Umbilical cord (tissue), 2 donors: ENCODE results near the gene FZD10. TPM values are rescaled to one million over a fixed set of nuclear protein-coding genes. Genes with fewer than 3 reads are reported as not detected.

Experiments
- DNase-seq: peaks from one replicate; pipeline ENCODE4 v3.0.0-alpha.2; 2015; ENCODE audit warnings: low spot score
- total RNA-seq: library from RNA; depleted of rRNA; stranded (reverse); fragments of >200 nt; gene quantifications from one replicate; pipeline ENCODE4 v1.2.3, GENCODE V29; 2014; ENCODE audit warnings: low replicate concordance; ENCODE audit not compliant: insufficient read depth

FZD10 gene, protein sequence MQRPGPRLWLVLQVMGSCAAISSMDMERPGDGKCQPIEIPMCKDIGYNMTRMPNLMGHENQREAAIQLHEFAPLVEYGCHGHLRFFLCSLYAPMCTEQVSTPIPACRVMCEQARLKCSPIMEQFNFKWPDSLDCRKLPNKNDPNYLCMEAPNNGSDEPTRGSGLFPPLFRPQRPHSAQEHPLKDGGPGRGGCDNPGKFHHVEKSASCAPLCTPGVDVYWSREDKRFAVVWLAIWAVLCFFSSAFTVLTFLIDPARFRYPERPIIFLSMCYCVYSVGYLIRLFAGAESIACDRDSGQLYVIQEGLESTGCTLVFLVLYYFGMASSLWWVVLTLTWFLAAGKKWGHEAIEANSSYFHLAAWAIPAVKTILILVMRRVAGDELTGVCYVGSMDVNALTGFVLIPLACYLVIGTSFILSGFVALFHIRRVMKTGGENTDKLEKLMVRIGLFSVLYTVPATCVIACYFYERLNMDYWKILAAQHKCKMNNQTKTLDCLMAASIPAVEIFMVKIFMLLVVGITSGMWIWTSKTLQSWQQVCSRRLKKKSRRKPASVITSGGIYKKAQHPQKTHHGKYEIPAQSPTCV
- total RNA-seq = 1.7 TPM

DNA sequence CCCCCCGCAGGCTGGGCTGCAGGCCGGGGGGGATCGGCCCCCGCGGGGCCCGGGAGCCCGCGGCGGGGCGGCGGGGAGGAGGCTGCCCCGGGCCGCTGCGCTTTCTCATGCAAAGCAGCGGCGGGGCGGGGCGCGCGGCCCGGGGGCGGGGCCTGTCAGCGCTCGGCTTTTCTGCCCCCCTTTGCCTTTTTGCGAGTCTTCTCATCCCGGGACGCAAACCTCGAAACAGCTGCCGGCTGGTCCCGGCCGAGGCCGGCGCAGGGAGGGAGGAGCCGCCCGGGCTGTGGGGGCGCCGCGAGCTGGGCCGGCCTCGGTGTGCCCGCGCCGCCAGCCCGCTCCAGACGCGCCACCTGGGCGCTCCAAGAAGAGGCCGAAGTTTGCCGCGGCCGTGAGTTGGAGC is at the start of gene FZD10:
TSS of gene FZD10 (plus strand) at position 198 of the 400 bp plus-strand sequence. CDS start 479 bp downstream, outside the sequence.
- peak; percentile 64 for DNase-seq

DNA sequence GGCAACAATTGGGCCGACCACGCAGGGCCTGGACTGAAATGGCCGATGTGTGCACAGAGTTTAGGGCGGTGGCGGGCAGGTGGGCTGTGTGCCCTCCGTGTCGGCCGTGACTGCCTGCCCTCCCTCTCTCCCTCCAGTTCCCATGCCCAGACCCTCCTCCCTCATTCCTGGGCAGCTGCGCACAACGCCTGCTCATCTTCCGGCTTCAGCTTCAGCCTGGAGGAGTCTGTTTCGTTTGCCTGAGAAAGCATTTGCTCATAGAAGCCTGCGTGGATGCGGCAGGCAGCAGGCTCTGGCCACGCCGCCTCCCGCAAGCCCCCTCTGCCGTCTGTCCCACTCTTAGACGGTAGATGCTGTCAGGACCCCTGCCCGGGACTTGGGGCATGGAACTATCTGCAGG is 47.3 kb upstream of the FZD10 start:
- no peak for DNase-seq

DNA sequence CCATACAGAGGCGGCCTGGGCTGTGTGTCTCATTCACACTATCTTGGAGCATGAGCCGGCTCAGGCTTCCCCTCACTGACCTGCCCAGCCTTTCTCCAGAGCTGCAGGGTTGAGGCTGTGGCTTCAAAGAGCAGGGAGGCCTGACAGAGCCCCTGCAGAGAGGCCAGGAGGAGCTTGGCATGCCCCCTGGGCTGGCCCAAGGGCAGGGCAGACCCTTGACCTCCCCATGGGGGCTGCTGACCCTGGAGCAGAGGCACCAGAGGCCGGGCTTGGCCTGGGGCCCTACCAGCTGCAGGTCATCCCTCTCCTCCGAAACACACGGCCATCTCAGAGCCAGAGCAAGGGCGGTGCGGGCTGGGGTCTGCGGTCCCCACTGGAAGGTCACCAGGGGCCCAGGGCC is 46.6 kb upstream of the FZD10 start:
- no peak for DNase-seq

DNA sequence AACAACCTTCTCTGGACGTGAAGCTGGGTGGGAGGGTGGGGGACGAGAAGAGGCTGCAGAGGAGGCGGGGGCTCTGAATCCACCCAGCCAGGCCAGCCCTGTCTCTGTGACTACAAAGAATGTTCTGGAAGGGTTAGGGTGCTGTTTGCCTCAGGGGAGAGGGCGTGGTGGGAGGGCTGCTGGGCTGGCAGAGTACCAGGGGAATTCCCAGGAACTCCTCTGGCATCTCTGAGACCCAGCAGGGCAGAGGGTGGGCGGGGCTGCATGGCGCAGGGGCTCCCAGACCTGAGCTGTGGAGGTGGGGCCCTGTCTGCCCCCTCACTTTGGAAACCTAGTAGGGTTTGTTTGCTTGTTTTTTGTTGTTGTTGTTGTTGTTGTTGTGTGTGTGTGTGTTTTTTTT is 45.5 kb upstream of the FZD10 start:
- DNase-seq = no peak

DNA sequence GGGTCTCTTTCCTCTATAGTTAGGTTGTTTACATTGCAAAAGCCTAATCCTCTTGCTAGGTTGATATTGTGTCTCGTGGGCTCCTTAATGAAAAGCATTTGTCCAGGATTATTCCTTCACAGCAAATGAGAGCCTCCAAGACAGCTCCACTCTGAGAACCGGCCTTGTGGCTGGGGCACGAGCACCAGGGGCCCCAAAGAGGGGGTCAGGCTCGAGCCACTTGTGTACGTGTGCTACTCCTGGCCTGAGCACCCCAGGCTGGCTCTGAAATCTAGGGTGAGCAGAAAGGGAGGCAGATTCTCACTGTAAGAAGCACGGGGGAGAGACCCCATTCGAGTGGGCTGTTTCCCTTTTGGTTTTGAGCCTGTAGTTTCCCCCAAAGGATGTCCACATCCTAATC is 45.0 kb upstream of the FZD10 start:
- no peak for DNase-seq

DNA sequence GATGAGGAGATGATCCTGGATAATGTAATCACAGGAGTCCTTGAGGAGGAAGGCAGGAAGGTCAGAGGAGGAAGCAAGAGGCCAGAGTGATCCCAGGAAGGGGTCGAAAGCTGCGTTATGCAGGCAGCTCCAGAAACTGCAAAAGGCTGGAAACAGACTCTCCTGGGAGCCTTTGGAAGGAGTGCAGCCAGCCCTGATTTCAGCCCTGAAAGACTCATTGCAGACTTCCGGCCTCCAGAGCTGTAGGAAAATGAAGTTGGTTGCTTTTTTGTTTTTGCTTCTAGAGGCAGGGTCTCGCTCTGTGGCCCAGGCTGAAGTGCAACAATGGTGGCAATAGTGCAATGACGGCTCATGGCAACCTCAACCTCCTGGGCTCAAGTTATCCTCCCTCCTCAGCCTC is 44.6 kb upstream of the FZD10 start:
- DNase-seq = no peak

DNA sequence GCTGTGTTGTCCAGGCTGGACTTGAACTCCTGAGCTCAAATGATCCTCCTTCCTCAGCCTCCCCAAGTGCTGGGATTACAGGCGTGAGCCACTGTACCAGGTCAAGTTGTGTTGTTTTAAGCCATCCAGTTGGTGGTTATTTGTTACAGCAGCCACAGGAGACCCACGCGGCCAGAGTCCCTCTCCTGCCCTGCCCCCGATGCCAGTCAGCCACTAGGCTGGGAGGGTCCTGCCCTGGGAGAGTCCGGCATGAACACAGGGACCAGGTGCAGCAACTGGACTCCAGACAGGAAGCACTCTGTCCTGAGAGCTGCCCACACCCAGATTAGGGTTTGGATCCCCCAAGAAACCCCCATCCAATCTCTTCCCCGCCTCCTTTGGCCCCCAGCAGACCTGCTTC is 44.1 kb upstream of the FZD10 start:
- DNase-seq = no peak

DNA sequence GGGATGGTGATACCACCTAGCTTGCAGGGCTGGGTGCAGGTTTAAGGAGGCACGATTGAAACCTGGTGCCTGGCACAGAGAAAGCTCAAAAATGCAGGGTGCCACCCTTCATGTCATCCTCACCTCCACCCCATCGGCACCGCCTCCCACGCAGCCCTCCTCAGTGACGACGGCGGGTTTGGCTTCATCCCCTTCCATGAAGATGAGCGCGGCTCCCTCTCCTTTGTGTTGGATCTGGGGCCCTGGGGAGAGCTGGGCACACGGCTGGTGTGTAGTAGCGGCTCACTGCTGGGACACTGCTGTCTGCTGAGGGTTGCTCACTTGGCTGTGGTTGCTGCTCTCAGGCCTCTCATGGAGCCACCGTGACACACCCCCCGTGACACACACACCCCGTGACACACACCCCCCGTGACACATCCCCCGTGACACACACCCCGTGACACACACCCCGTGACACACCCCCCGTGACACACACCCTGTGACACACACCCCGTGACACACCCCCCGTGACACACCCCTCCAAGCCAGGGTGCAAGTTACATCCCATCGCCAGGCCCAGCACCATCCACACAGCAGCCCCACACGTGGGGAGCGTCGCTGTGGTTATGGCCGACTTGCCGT is 42.9 kb upstream of the FZD10 start:
- no peak for DNase-seq

DNA sequence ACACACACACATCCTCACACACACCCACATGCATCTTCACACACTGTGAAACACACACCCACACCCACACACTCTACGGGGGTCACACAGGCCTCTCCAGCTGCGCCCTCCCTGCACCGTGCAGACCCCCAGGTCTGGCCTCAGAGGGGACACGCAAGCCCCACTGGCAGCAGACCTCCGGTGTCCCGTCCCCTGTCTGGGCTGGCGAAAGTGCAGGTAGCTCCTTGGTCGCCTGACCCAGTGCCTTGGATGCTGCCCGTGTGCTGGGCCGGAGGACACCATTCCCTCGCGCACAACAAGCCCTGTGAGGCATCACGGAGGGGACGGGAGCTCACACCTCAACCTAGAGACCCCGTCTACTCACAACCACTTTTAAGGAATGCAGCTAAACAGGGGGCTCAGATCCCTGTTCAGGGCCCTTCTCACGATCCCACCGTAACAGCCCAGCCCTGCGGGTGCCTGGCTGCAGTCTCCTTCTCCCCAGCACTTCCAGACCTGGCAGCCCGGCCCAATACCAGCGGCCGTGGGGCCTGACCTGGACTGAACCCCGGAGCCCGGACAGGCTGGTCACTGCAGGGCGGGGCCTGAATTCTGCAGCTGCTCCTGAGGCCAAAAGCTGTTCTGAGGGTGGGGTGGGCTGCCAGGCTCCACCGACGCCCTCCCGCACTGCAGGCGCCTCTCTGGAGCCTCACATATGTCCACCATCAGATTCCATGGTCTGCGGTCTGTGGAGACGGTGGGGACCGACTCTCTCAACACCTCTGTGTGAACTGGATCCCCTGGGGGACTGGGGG is 42.1 kb upstream of the FZD10 start:
- DNase-seq = no peak

DNA sequence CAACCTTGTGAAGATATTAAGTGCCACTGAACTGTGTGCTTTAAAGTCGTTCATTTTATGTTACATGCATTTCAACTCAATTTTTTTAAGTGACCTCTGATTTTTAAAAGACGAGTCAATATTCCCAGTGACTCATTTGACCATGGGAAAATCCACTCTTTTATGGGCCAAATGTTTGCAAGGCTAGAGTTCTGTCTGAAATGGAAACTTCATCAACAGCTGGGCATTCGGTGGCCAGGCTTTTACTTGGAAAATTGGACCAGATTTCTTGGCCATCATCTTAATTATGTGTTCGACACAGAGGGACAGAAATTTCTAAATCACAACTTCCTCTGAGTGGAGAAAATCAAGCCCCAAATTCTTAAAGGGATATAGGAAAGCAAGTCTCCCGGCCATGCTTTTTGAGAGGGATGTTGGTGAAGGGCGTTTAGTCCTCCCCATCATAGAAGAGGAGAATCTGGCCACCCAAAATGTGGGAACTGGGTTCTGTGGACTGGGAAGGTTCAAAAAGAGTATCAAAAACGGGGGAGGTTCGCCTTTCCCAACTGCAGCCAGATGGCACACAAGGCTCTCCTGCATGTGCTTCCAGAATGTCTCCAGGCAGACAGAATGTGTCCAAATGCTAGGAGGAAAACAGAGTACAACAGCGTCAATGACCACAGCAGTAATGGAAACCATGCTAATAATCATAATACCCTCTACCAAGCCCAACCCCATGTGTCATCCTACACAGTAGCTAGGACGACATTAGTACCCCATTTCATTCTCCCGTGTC is 40.9 kb upstream of the FZD10 start:
- DNase-seq = no peak

DNA sequence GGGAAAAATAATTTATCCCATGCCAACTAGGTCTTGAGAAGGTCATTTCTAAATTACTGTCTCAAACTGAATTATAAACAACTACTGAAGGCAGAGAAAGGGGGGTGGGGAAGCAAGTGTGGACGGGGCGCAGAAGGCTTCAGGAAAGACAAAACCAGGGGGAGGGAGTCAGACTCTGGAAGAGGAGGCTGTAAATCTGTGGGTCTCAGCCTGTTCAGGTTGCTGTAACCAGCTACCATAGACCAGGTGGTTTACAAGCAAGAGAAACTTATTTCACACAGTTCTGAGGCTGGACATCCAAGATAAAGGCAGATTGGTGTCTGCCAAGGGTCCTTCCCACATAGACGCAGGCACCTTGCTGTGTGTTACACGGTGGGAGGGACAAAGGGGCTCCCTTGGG is 39.9 kb upstream of the FZD10 start:
- DNase-seq = no peak

DNA sequence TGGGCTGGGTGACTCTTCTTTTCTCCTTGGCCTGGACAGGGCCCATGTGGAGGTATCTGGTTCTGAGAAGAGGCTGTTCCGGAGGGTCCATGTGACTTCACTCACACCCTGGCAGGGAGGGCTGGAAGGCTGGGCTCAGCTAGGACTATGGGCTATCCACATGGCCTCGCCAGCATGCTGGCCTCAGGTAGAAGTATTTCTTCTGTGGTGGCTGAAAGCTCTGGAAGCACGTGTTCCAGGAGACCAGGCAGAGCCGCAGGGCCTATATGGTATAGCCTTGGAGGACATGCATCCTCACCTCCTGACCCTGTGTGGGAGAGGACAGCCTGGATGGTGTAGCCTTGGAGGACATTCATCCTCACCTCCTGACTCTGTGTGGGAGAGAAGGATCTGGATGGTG is 38.2 kb upstream of the FZD10 start:
- no peak for DNase-seq

DNA sequence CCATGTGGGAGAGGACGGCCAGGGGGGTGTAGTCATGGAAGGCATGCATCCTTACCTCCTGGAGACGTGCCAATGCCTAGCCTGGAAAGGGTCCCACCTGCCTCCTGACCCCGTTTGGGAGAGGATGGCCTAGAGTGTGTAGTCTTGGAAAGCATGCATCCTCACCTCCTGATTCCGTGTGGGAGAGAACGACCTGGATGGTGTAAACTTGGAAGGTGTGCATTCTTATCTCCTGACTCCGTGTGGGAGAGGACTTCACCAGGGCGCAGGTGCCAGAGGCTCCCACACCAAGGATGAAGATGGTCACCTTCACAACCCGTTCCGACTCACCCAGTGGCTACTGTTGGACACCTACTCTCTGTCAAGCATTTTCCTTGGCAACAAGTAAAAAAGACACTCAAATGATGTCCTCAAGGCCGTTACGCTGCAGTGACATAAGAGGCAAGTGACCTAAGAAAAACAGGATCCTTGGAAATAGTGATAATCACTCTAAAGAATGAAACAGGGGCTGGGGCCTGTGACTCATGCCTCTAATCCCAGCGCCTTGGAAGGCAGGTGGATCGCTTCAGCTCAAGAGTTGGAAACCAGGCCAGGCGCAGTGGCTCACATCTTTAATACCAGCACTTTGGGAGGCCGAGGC is 37.5 kb upstream of the FZD10 start:
- no peak for DNase-seq

DNA sequence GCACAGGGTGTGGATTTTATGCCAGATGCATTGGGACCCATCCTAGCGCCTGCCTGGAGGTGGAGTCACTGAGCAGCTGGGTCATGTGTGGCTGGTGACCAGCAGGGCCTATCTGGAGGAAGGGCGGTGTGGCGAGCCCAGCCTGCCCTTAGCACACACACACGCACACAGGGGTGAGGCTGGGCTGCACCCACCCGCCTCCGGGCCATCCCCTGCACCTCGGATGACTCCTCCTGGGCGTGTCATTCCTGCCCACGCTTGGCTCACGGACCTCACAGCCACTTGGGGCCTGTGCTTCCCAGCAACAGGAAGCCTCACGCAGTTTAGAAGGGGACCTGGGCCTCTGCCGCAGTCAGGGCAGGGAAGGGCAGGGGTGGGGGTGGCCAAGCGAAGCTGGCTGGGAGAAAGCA is 36.2 kb upstream of the FZD10 start:
- DNase-seq = no peak

DNA sequence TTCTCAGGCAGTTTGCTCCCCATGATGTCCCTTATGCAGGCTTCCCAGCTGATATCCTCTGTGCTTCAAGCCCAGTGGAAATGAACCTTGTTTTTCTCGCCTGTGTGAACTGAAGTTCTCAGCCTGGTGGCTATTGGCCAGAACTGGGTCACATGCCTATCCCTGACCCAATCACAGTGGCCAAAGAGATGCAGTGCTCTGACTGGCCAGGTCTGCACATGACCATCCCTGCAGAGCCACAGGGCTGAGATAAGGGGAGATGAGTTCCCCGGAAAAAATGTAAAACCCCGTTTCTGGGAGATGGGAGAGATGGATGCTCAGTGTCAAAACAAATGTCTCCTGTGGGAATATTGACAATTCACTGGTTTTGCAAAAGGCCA is 34.7 kb upstream of the FZD10 start:
- DNase-seq = peak; percentile 62

DNA sequence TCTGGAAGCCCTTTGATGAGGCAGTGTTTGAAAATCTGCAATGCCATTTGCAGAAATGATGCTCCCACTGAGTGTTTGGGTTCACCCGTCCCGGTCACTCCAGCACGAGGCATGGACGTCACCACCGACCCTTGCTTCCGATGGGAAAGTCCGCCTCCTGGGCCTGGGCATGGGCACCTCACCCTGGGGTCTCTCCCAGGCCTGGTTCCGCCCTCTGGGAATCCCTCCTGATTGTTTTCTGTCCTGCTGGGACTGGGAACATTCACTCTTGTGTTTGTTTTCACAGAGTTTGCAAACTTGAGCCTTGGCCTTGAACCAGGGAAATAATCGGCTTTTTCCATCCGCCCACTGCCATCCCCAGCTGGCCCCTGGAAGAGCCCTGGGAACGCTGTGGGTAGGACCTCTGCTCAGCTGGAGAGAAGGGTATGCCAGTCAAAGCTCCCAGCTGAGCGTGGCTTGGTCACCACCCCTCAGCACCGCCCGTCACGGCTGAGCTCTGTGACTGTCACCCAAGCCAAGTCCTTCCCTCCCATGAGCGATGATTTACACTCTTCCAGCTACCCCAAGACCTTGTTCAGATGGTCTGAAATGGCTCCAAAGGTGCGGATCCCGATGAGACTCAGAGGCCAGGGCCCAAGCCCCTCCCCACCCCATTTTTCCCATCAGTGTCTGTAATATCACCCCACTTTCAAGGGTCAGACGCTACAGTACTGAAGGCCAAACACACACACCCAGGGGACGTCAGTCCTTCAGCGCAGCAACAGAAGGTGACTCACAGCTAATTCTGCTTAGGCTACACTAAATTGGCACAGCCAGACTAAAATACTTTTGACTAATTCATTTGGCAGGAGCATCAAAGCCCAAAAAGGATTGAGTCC is 34.1 kb upstream of the FZD10 start:
- peak; percentile 92 for DNase-seq

DNA sequence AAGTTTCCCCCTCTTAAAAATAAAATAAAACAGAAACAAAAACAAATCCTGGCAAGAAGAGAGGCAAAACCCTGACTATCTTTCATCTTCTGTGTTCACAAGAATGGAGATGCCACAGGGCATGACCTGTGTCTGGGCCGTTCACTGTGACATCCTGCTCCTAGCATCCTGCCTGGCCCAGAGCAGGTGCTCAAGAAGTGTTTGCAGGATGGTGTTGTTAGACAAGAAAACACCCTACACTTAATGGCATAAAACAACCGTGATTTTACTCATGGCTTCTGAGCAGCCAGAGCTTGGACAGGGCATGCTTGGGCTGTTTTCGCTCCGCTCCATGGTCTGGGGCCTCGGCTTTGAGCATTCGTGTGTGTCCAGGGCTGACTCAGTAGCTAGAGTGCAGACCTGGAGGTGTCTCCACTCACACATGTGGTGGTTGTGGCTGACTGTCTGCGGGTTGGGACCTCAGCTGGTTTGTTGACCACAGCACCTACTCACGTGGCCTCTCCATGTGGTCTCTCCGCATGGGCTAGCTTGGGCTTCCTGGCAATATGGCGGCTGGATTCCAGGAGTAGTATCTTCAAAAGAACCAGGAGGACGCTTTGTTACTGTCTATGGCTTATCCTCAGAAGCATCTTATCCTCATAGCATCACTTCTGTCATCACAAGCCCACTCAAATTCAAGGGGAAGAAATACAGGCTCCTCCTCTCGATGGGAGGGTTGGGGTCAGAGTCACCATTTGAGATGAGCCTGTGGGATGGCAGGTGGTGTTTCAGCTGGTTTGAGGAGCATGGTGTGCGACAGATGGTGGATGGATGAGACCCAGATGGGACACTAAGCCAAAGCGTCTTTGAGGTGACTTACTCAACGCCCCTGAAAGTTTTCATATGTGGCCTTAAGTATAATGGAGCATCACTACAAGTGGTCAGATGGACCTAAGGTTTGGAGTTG is 33.2 kb upstream of the FZD10 start:
- DNase-seq = no peak

DNA sequence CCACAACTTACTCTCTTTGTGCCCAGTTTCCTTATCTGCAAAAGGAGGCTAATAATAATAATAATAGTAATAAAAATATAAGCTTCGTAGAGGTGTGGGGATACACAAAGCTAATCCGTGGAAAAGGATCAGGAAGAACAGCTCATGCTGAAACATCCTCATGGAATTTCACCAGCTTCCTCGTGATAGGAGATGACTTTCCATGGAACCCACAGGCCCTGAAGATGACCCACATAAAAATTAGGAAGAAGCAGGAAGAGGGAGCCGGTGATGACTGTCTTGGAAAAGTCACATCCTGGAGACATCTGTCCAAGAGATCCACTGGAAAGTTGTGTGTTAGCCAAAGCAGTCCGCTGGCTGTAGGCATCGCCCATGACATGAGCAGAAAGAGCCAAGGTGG is 31.9 kb upstream of the FZD10 start:
- no peak for DNase-seq

DNA sequence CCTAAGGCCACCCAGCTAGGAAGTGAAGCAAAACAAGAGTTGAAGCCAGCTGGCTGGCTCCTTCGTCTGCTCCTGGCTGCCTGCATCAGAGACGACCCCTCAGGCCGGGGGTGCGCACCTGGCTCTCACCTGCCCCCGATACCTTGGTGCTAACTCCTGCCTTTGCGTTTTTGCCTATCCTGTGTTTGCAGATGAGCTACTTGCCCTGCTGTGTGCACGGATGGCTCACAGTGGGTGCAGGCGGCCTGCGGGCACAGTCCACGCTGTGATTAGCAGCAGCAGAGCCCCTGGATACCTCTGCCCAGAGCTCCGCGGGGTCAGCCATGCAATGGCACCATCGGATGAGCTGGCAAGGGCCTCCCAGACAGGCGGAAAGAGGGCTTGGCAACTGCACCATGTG is 31.2 kb upstream of the FZD10 start:
- DNase-seq = no peak
